Neural cell (in vitro differentiated cells): ENCODE measurements around the gene P2RY8. TPM values are rescaled to one million over a fixed set of nuclear protein-coding genes. Genes with fewer than 3 reads are reported as not detected.

ENCODE experiments used
- polyA plus RNA-seq: library from polyadenylated mRNA; depleted of rRNA; stranded (reverse); fragments of >200 nt; gene quantifications from 2 replicates; pipeline ENCODE4 v1.2.3, GENCODE V29; 2014

Gene P2RY8
- polyA plus RNA-seq, 1 donor from 2014 or later = not detected

Other genes starting within 250 kb of the P2RY8 start
- gene IL3RA, start 200.4 kb downstream of the P2RY8 start, polyA plus RNA-seq = not detected in 2 replicates
- gene SLC25A6, start 145.1 kb downstream of the P2RY8 start, polyA plus RNA-seq = 180 and 184 TPM in 2 replicates
- gene ASMTL, start 84.3 kb downstream of the P2RY8 start, polyA plus RNA-seq = 21.5 and 25.9 TPM in 2 replicates
- gene AKAP17A, start 54.4 kb upstream of the P2RY8 start, polyA plus RNA-seq = 48.7 and 59.2 TPM in 2 replicates
- gene ASMT, start 77.9 kb upstream of the P2RY8 start, polyA plus RNA-seq = 1.8 TPM in 1 of 2 replicates, not detected in the other